Epithelial cell of esophagus (primary cell): ENCODE measurements around the gene PIR.

Experiments used
- DNase-seq: peaks from one replicate; pipeline ENCODE4 v3.0.0; 2010; ENCODE audit warnings: low read depth
- H3K4me3 ChIP-seq: 2 replicates; pipeline ENCODE4 v1.5.1; 2011; ENCODE audit warnings: mild to moderate bottlenecking, low read length, control low read depth
- CTCF ChIP-seq: IDR thresholded peaks from 2 replicates; pipeline ENCODE4 v1.5.1; 2011; ENCODE audit warnings: low read depth, mild to moderate bottlenecking, low read length, control low read depth, inconsistent platforms; ENCODE audit not compliant: insufficient read depth; ENCODE audit errors: missing control alignments

Gene PIR

GRCh38 chrX:15335135-15336022, 157.8 kb downstream of the PIR start, which contains the start of gene PIGA:
TSS of gene PIGA (minus strand) at chrX:15335523. CDS start at chrX:15331930, 3,593 bp downstream.
- no peak for TF ChIP-seq CTCF
- H3K4me3 ChIP-seq = peak within 1 kb of the TSS; percentile 77
- peak; percentile 96 for DNase-seq
